ENCODE results near the gene TREM1. TPM values are rescaled to one million over a fixed set of nuclear protein-coding genes. Genes with fewer than 3 reads are reported as not detected.

Gene TREM1
- total and polyA plus RNA-seq, 3 donors from 2014 or later: 0.16 to 1.4 (median 0.93) TPM

DNA sequence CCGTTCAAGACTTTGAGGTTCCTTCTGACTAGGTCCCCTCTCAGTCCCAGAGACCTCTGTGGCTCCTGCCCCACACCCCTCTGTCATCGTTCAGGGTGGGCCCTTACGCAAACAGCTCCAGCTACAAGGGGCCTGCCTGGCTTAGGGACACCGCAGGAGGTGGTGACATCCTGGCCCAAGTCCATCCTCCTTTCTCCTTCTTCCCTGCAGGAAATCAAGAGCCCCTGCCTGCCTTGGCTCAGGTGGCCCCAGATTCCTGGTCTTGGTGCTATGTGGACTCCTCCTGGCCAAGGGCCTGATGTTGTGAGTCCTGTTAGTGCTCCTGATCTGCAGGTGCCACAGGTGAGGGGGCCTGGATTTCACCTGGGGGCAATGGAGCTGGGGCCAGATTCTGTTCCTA, 50.2 kb downstream of the TREM1 start:
- Histone ChIP-seq H3K27ac (no peak overlapping the region), H3K4me1 (no peaks in the 10 kb centered on the region), H3K27me3 (no peaks in the 10 kb centered on the region), H3K4me3 (no peak overlapping the region), H3K36me3 (ENCODE audit: low read depth, missing control alignments) (no peaks in the 10 kb centered on the region), H3K9me3 (no peaks in the 10 kb centered on the region)
- no peak for DNase-seq
- WGBS, 2 donors: 96% methylated on average over 4 of the region's 4 CpGs
- intact Hi-C loops (cut with DNase I; ENCODE audit: low total_unique reads): no loop called here
- TF ChIP-seq, protein P1, sequence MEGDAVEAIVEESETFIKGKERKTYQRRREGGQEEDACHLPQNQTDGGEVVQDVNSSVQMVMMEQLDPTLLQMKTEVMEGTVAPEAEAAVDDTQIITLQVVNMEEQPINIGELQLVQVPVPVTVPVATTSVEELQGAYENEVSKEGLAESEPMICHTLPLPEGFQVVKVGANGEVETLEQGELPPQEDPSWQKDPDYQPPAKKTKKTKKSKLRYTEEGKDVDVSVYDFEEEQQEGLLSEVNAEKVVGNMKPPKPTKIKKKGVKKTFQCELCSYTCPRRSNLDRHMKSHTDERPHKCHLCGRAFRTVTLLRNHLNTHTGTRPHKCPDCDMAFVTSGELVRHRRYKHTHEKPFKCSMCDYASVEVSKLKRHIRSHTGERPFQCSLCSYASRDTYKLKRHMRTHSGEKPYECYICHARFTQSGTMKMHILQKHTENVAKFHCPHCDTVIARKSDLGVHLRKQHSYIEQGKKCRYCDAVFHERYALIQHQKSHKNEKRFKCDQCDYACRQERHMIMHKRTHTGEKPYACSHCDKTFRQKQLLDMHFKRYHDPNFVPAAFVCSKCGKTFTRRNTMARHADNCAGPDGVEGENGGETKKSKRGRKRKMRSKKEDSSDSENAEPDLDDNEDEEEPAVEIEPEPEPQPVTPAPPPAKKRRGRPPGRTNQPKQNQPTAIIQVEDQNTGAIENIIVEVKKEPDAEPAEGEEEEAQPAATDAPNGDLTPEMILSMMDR (IDR thresholded peaks at IDR 0.05): no peak

DNA sequence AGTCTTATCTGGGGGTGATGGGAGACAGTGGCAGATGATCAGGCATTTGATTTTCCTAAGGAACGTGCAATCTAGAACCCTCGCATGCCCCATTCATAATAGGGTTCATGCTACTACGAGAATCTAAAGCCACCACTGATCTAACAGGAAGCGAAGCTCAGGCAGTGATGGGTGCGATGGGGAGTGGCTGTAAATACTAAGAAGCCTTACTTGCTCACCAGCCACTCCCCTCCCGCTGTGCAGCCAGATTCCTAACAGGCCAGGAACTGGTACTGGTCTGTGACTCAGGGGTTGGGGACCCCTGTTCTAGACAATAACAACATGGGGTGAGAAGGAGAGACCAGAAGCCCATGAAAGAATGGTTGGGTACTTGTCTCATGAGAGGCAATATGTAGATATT, 53.8 kb downstream of the TREM1 start:
- intact Hi-C loops (cut with DNase I; ENCODE audit: low total_unique reads): no loop called here
- 89% methylated on average over 6 of the region's 6 CpGs for WGBS, 2 donors
- Histone ChIP-seq H3K27ac (no peak overlapping the region), H3K4me3 (no peak overlapping the region), H3K9me3 (no peaks in the 10 kb centered on the region), H3K27me3 (no peaks in the 10 kb centered on the region), H3K4me1 (no peaks in the 10 kb centered on the region), H3K36me3 (ENCODE audit: low read depth, missing control alignments) (no peaks in the 10 kb centered on the region)
- no peak for TF ChIP-seq POLR2A (IDR thresholded peaks at IDR 0.05)
- TF ChIP-seq, protein P1 (IDR thresholded peaks at IDR 0.05): no peak
- DNase-seq: no peak

DNA sequence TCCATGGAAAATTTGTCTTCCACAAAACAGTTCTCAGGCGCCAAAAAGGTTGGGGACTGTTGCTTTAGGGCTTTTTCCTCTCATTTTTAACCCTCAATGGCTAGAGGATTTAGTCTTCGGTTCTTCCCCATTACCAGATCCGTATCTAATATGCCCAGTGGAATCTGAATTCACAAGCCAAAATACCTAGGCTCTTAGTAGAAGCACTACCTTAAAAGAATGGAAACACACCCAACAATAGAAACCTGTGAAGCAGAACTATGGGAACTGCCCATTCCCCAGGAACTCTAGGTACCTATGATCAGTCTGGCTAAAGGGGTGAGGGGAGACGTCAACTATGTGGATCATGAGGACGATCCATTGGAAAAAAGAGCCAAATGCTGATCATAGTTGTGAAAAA, 55.2 kb downstream of the TREM1 start:
- H3K27me3 ChIP-seq: no peaks in the 10 kb centered on the region
- H3K27ac ChIP-seq: no peak overlapping the region
- no peak for TF ChIP-seq POLR2A (IDR thresholded peaks at IDR 0.05)
- TF ChIP-seq, protein P1 (IDR thresholded peaks at IDR 0.05): no peak
- H3K9me3 ChIP-seq: no peaks in the 10 kb centered on the region
- H3K36me3 ChIP-seq (ENCODE audit: low read depth, missing control alignments): no peaks in the 10 kb centered on the region
- no peak overlapping the region for H3K4me3 ChIP-seq
- no peaks in the 10 kb centered on the region for H3K4me1 ChIP-seq
- intact Hi-C loops (cut with DNase I; ENCODE audit: low total_unique reads): no loop called here
- WGBS, 2 donors: 62 to 73% methylated on average over 5 of the region's 5 CpGs
- no peak for DNase-seq

DNA sequence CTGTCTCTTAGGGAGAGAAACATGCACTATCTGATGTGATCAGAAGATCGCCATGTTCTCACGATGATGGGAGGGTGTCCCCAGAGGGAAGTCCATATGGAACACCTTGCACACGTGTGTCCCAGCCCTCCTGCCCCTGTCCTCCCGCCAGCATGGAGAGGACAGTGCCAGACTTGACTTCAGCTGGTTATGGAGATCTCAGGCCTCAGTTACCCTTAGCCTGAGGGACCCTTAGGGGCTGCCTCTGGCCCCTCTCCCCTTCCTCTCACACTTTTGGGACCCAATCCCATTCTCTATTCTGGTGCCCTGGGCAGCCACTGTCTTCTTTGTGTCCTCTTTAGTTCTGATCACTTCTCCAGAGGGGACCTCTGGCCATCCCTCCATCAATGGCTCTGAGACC, 56.8 kb downstream of the TREM1 start:
- Histone ChIP-seq H3K27ac (no peak overlapping the region), H3K9me3 (no peaks in the 10 kb centered on the region), H3K36me3 (ENCODE audit: low read depth, missing control alignments) (no peaks in the 10 kb centered on the region), H3K4me1 (no peaks in the 10 kb centered on the region), H3K27me3 (no peaks in the 10 kb centered on the region), H3K4me3 (no peak overlapping the region)
- 84 to 93% methylated on average over 4 of the region's 4 CpGs for WGBS, 2 donors
- no peak for DNase-seq
- TF ChIP-seq, protein P1 (IDR thresholded peaks at IDR 0.05): no peak
- TF ChIP-seq POLR2A (IDR thresholded peaks at IDR 0.05): no peak
- intact Hi-C loops (cut with DNase I; ENCODE audit: low total_unique reads): no loop called here

DNA sequence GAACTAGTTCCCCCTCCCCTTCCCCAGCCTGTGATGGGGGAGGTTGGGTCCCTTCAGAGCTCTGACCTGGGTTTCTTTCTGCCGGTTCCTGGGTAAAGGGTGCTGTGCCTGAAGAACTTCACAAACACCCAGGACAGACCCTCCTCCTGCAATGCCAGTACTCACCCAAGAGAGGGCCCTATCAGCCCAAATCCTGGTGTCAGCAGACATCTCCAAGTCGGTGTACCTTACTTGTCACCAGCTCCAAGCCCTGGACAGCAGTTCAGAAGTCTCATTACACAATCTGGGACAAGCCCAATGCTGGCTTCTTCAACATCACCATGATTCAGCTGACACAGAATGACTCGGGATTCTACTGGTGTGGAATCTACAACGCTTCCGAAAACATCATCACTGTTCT, 57.9 kb downstream of the TREM1 start:
- TF ChIP-seq, protein P1 (IDR thresholded peaks at IDR 0.05): no peak
- TF ChIP-seq POLR2A (IDR thresholded peaks at IDR 0.05): no peak
- Histone ChIP-seq H3K9me3 (no peaks in the 10 kb centered on the region), H3K4me1 (no peaks in the 10 kb centered on the region), H3K4me3 (no peak overlapping the region), H3K27ac (no peak overlapping the region), H3K27me3 (no peaks in the 10 kb centered on the region), H3K36me3 (ENCODE audit: low read depth, missing control alignments) (no peaks in the 10 kb centered on the region)
- intact Hi-C loops (cut with DNase I; ENCODE audit: low total_unique reads): no loop called here
- DNase-seq: no peak
- WGBS, 2 donors: 51 to 65% methylated on average over 4 to 5 of the region's 5 CpGs

Measured in testis (tissue), 3 donors.